GM19468 (cell line): ENCODE data around the gene ABCC4.
"Not testable (repeated sequence)": the region's sequence is repeated elsewhere in the genome, so short reads cannot be mapped to it uniquely, and the experiment has no call there.

ENCODE experiments used
- ATAC-seq: cut with Tn5 transposase; IDR thresholded peaks from one replicate; pipeline ENCODE4 v1.9.1; 2021; ENCODE audit warnings: mild to moderate bottlenecking, moderate library complexity, moderate number of reproducible peaks; ENCODE audit not compliant: unreplicated experiment; ENCODE audit errors: extremely low read depth

The ABCC4 gene

DNA sequence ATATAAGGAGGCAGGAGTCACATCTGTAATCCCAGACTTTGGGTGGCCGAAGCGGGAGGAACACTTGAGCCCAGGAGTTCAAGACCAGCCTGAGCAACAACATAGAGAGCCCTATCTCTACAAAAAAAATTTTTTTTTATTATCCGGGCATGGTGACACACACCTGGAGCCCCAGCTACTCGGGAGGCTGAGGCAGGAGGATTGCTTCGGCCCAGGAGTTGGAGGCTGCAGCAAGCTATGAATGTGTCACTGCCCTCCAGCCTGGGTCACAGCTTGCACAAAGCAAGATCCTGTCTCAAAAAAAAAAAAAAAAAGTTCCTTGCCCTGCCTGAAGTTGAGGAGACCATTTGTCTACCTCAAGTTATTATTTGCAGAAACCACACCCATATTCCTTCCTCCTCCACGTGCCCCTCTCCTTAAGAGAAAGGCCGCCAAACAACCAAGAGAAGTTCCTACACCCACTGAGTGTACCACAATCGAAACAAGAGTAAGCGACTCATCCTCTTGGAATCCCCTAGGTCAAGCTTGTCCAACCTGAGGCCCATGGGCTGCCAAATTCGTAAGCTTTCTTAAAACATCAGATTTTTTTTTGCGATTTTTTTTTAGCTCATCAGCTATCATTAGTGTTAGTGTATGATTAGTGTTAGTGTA lies 2.2 kb downstream of the ABCC4 start:
- no peak for ATAC-seq

DNA sequence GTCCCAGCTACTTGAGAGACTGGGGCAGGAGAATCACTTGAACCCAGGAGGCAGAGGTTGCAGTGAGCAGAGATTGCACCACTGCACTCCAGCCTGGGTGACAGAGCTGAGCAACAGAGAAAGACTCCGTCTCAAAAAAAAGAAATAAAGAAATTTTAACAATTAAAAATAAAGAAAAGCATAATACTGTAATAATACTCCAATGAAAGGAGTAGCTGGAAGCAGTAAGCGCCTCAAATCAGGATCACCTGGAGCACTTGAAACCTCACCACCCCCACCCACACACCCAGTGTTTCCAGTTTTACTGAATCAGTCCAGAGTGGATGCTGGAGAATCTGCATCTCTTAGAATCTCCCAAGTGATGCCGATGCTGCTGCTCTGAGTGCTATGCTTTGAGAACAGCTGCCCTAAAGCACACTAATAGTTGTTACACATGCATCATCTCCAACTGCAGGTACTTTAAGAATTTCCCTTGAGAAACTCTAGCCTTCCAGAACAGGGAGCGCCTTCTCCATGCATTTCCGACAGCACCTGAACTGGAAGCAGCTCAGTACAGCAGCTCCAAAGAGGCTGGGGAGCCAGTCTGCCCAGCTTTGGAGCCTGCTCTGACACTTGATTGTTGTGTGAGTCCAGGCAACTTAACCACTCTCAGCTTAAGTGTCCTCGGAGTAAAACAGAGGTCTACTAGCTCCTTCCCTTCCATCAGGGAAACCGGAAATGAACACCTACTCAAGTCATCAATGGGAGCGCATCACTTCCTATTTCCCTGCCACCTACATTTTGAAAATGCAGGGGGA lies 2.9 kb downstream of the ABCC4 start:
- ATAC-seq = no peak

DNA sequence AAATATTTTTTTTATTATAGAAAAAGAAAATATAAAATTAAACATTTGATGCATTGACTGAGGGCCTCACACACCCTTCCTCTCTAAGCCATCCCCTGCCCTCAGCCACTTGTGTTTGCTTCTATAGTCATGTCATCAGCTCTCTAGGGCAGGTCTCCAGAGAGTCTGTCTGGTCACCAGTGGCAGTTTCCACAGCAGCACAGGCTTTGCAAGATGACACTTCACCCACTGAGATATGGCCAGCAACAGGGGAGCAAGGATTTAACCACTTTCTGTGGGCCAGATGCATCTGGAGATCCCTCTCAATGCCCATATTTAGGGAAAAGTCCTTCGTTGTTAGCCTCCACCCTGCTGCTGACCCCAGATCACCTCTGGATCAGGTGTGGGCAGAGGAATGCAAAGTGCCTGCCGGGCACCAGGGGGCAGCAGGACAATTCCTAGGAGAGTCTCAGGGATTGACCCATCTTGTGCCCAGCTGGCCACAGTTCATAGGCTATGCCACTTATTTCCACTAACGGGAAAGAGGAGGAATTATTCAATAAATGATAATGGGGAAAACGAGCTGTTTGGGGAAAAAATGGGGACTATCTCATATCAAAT lies 4.8 kb downstream of the ABCC4 start:
- no peak for ATAC-seq

DNA sequence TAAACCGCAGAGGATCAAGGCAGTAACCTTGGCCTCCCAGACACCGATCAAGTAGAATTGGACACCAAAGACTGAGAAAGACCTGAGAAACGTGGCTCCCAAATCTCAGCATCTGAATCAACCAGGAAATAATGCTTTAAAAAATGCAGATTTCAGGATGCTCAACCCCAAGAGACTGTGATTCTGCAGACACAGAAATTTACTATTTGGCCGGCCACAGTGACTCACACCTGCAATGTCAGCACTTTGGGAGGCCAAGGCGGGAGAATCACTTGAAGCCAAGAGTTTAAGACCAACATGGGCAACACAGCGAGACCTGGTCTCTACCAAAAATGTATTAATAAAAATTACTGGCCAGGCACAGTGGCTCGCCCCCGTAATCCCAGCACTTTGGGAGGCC lies 6.2 kb downstream of the ABCC4 start:
- no peak for ATAC-seq

DNA sequence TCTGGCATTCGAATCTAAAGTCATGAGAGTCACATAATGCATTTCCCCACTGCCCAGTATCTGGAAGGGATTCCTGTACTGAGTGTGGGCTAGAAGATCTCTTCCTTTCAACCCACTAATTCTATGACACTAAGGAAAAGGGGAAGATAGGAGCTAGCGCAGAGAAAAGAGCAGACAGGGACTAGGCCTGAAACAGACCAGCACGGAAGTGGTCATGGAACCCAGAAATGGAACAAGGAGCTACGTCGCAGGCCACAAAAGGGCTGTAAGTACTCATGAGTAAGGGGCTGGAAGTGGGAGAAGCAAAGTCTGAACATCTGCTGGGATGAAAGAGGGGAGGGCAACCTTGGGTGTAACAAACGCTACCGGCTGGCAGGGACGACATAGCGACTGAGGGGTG lies 8.6 kb downstream of the ABCC4 start:
- ATAC-seq = no peak

DNA sequence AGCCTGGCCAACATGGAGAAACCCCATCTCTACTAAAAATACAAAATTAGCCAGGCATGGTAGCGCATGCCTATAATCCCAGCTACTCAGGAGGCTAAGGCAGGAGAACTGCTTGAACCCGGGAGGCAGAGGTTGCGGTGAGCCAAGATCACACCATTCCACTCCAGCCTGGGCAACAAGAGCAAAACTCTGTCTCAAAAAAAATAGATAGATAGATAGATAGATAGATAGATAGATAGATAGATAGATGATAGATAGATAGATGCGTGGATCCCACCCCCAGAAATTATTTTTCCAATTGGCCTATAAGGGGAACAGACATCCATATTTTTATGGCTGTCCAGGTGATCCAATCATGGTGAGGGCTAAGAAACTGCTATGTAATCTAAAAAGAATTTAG lies 11.3 kb downstream of the ABCC4 start:
- ATAC-seq = not testable (repeated sequence)

DNA sequence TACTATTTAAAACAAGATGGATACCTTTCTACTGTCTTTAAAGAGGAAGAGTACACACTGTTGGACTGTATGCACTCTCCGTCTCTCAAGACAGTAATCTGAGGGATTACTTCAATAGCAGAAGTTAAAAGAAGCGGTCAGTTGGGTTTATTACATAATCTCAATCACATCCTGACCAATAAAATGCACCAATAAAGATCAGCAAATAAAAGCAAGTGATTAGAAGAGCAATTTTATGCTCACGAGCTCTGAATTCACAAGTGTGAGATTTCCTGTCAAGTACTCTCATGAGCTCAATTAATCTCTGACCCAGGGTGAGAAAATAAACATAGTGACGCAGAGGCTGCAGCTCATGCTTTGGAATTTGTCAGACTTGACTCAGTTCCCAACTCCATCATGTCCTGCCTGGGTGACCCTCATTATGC lies 12.2 kb downstream of the ABCC4 start:
- ATAC-seq = no peak

DNA sequence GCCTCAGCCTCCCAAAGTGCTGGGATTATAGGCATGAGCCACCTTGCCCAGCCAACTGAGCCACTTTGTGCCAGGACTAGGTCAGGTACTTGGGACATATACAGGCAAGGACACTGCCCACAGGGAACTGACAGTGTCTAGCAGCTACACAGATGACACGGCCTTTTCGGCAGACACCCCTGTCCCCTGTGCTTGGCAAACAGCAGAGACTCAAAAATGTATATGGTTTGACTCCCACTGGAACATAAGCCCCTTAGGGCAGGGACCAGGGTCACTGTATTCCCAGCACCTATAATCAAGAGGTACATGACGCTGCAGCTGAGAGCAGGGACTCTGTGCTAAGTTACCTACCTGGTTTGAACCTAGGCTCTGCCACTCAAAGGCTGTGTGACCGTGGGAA lies 16.8 kb downstream of the ABCC4 start:
- ATAC-seq = no peak

DNA sequence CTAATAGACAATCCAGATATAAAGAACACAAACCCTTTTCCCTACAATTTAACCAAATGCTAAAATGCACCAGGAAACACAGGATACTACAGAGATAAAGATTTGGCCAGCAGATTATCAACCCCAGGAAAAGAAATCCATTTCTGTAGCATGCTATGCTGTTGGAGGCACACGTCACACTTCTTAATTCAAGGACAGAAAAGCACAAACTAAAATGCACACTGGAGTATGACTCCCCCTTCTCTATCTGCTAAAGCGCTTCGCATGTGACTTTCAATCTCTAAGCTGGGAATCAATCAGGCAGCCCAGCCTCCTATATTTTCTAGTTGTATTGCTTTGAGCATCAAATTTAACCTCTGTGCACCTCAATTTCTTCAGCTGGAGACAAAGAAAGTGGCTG lies 22.2 kb downstream of the ABCC4 start:
- no peak for ATAC-seq

DNA sequence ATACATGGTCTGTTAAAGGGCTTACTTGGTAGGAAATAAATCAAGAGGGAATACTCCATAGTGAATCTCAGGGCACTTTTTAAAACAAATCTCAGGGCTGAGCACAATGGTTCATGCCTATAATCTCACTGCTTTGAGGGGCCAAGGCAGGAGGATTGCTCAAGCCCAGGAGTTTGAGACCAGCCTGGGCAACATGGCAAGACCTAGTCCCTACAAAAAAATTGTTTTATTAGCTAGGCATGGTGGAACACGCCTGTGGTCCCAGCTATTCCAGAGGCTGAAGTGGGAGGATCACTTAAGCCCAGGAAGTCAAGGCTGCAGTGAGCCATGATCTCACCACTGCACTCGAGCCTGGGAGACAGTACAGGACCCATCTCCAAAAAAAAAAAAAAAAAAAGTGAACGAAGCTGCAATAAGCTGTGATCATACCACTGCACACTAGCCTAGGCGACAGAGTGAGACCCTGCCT lies 25.2 kb downstream of the ABCC4 start:
- ATAC-seq = no peak

DNA sequence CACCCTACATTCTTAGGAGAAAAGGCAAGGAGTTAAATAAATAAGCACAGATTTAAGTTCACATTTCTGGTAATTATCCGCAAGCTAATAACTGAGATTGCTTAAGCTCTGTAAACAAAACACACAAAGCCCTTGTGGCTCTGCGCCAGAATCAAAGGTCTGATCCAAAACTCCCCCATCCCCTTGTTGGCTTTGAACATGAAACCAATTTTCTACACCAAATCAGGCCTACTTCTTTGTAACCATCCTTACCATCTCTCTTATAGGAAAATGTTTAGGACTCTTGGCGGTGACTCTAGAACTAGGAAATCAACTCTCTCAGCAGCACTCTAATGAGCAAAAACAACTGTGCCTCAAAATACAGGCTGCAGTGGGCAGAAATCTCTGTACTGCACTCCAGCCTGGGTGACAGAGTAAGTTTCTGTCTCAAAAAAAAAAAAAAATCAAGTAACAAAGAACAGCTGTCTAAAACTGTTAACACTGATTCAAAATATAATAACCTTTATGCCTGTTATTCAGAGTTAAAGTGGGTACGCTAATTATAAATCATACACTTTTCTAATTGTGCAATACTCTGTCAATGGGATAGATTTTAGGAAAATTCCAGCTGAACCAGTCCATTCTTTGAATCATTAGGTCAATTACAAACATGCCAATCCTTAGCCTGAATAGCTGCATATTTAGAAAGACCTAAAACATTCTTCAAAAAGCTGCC lies 25.8 kb downstream of the ABCC4 start:
- ATAC-seq = no peak

DNA sequence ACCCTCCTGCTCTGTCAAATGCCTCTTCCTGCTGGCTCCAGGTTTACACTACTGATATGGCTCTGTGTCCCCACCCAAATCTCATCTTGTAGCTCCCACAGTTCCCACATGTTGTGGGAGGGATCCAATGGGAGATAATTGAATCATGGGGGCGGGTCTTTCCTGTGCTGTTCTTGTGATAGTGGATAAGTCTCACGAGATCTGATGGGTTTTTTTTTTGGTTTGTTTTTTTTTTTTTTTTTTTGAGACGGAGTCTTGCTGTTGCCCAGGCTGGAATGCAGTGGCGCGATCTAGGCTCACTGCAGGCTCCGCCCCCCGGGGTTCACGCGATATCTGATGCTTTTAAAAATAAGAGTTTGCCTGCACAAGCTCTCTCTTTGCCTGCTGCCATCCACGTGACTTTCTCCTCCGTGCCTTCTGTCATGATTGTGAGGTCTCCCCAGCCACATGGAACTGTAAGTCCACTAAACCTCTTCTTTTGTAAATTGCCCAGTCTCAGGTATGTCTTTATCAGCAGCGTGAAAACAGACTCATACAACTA lies 27.6 kb downstream of the ABCC4 start:
- ATAC-seq = not testable (repeated sequence)

DNA sequence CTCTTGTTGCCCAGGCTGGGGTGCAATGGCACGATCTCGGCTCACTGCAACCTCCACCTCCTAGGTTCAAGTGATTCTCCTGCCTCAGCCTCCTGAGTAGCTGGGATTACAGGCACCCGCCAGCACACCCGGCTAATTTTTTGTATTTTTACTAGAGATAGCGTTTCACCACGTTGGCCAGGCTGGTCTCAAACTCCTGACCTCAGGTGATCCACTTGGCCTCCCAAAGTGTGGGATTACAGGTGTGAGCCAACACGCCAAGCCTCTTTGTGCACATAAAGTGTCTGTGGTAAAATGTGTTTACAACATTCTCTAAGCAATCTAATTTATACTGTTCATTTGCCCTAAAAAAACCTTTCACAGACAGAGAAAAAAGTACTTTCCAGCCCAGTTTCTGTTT lies 29.2 kb downstream of the ABCC4 start:
- ATAC-seq = not testable (repeated sequence)

DNA sequence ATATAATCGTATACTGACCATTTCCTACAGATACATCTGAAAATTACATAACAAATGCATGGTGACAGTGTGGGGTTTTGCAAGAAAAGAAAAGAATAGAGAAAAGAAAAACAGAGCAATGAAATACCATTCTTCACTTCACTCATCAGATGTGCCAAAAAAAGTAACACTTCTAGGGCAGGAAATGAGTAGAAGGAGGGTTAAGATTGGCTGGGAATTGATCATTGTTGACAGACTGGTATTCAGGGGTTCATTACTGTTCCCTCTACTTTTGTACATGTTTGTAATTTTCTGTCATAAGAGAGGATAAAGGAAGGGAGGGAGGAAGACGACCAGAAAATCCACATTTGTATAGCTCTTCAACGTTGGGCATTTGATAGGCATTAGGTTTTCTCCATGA lies 31.5 kb downstream of the ABCC4 start:
- ATAC-seq = no peak

DNA sequence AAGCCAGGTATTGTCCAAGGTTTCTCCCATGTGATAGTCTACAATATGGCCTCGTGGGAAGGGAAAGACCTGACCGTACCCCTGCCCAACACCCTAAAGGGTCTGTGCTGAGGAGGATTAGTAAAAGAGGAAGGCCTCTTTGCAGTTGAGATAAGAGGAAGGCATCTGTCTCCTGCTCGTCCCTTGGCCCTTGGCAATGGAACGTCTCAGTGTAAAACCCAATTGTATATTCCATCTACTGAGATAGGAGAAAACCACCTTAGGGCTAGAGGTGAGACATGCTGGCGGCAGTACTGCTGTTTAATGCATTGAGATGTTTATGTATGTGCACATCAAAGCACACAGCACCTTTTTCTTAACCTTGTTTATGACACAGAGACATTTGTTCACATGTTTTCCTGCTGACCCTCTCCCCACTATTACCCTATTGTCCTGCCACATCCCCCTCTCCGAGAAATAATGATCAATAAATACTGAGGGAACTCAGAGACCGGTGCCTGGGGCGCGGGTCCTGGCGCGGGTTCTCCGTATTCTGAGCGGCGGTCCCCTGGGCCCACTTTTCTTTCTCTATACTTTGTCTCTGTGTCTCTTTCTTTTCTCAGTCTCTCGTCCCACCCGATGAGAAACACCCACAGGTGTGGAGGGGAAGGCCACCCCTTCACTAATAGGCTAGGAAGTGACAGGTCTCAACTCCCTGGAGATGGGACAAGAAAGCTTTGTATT lies 32.7 kb downstream of the ABCC4 start:
- not testable (repeated sequence) for ATAC-seq

DNA sequence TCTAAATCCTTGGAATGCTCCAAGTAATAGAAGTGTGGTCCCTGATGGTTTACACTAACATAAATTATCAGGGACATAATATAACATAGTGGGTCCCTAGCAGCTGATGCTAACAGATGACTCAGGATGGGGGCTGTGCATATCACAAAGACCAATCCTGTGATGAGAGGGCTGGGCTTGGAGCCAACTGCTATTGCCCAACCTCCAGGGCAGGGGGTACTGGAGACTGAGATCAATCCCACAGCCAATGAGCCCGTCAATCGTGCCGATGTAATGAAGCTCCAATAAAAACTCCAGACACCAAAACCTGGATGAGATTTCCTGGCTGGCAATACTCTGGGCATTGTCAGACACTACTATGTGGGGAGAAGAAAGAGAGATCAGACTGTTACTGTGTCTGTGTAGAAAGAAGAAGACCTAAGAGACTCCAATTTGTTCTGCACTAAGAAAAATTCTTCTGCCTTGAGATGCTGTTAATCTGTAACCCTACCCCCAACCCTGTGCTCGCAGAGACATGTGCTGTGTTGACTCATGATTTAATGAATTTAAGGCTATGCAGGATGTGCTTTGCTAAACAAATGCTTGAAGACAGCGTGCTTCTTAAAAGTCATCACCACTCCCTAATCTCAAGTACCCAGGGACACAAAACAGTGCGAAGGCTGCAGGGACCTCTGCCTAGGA lies 33.4 kb downstream of the ABCC4 start:
- no peak for ATAC-seq

DNA sequence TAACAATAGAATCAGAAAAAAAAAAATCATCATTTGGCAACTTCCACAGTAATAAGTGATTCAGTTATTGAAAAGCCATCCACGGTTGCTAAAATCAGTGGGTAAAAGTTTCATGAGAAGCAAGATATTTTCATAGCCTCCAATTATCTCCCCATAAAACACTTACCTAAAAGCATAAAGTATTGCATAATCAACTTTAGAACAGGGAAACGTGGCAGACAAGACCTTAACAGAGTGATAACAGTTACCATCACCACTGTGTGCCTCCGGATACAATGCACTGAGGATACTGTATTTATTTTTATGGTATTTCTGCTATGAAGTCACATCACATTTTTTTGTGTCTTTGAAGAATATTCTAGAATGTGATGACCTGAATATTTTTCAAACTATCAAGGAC lies 37.0 kb downstream of the ABCC4 start:
- no peak for ATAC-seq

DNA sequence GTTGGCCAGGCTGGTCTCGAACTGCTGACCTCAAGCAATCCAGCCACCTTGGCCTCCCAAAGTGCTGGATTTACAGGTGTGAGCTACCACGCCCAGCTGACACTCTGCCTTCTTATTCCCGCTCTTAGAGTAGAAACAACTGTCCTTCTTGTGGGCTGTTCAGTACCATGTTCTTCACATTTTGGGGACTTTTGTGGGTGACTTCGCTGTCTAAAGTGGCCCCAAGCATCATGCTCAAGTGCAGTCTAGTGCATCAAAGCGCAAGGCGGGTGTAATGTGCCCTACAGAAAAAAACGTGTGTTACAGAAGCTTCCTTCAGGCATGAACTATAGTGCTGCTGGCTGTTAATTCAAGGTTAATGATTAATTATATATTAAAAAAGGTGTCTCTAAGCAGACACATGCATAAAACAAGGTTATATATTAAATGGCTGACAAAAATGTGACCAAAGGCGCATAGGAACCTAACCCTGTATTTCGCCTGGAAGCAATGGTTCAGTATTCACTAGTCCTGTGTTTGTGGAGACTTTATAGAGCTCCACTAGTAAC lies 38.3 kb downstream of the ABCC4 start:
- ATAC-seq = no peak

DNA sequence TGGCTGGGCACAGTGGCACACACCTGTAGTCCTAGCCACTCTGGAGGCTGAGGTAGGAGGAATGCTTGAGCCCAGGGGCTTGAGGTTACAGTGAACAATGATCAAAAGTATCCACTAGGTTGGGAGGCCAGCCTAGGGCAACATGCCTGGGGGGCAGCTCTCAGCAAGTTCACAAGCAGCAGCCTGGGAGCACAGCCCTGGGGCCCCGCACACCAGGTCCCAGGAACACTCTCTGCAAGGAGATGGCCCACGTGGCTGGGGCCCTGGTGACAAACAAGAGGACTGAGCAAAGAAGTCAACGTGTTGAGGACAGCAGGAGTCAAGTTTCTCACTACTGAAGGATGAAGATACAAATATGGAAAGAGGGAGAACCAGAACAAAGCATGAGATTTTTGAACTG lies 39.3 kb downstream of the ABCC4 start:
- no peak for ATAC-seq
